HK-2 (cell line): ENCODE data around the gene DDX4.

Source experiments
- DNase-seq: peaks from one replicate; pipeline ENCODE4 v3.0.0-alpha.2; 2018; ENCODE audit not compliant: unreplicated experiment

The DDX4 gene

GRCh38 chr5:55821731-55822512 lies 84.1 kb downstream of the DDX4 start:
- DNase-seq: no peak

DNA sequence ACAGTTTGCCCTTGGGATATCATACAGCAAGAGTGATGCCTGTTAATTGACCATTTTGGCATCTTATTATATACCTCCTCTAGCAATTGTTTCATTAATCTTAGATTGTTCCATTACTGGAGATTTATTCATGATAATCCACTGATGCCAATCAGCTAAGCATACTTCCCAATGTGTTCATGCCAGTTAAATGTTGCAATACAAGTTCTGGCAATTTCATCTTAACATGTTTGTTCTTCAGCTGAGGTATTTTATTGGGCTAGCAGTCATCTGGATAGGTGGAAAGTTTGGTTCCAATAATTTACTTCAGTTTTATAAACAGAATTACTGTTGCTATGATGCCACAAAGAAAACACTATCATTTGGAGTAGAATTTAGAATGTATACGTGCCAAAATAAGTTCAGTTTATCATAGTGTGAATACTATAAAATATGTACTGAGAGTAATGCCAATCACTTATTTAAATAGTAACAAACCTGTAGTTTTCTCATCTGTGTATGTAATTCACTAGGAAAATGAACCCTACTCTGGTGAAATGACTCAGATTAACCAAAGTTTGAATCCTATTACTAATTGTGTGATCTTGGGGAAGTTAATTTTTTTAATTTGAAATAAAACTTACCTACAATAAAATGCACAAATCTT lies 85.4 kb downstream of the DDX4 start:
- DNase-seq: no peak

DNA sequence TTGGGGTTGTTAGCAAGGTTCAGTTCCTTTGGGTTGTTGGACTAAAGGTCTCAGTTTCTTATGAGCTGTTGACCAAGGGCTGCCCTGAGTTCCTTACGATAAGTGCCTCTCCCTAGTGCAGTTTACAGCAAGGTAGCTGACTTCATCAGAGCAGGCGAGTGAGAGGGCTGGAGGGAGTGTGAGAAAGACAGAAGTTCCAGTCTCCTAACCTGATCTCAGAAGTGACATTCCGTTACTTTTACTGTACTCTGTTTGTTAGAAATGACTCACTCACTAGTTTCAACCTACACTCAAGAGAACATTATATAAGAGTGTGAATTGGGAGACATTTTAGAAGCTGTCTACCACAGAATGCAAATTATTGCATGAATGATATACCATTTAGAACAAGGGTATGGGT lies 92.1 kb downstream of the DDX4 start:
- DNase-seq: no peak

DNA sequence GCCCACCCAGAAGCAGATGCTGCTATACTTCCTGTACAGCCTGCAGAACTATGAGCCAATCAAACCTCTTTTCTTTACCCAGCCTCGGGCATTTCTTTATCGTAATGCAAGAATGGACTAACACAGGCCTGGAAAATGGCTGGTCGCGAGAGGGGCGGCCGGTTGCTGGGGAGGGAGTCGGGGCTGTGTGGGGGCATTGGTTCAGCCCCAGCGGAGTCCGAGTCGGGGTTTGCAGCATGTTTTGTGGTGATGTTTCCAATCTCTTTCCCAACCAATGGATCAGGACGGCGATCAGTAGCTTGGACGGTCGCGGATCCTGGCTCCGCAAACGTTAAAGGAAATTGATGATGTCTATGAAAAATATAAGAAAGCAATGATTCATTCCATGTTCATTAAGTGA lies 94.6 kb downstream of the DDX4 start:
- no peak for DNase-seq

DNA sequence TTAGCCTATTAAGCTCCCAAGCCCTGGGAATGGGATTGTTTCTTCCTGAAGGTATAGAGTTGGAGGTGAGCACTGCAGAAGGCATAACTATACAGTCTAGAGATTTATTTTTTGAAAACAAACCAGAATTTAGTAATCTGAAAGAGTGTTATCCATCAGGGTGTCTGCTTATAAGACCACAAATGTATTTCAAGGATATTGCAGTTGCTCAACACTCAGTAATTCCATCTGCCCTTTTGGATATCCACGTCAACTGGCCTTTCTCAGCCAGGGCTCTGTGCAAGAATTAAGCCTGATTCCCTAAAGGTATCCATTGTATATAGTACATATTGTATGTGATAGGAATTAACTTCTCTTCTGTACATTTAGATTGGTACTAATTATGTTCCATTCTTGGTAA lies 98.3 kb downstream of the DDX4 start:
- DNase-seq: no peak

GRCh38 chr5:55841976-55842375 lies 104.1 kb downstream of the DDX4 start:
- DNase-seq: no peak

GRCh38 chr5:55847837-55848236 lies 110.0 kb downstream of the DDX4 start:
- no peak for DNase-seq

GRCh38 chr5:55848783-55849182 lies 110.9 kb downstream of the DDX4 start:
- DNase-seq: no peak

DNA sequence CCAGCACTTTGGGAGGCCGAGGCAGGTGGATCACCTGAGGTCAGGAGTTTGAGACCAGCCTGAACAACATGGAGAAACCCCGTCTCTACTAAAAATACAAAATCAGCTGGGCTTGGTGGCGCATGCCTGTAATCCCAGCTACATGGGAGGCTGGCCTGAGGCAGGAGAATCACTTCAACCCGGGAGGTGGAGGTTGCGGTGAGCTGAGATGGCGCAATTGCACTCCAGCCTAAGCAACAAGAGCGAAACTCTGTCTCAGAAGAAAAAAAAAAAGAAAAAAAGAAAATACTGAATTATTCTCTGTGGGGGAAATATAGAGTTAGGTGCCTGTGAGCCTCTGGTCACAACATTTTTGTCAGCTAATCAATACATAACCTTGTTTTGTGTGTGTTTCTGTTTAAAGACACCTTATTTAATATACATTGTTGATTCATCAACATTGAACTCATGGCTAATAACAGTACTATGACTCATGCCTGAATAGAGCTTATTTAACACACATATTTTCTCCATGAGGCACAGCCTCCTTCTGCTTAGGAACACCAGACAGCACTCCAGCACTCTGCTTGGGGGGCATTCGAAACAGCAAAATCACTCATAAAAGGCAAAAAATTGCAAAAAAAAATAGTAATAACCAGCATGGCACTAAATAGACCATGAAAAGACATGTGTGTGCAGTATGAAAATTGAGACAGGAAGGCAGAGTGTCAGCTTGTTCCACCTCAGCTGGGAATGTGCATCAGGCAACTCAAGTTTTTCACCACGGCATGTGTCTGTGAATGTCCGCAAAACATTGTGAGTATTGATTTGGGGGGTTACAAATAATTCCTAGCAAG lies 113.2 kb downstream of the DDX4 start, which contains the start of gene IL31RA:
IL31RA (plus strand) TSS at position 519 of the 836 bp plus-strand sequence; CDS start at position 733, 214 bp downstream.
- no peak for DNase-seq

- DNase-seq: no peak
Observed at GRCh38 chr5:55851675-55851979, 113.8 kb downstream of the DDX4 start.

GRCh38 chr5:55852503-55852902 lies 114.6 kb downstream of the DDX4 start:
- DNase-seq: no peak

DNA sequence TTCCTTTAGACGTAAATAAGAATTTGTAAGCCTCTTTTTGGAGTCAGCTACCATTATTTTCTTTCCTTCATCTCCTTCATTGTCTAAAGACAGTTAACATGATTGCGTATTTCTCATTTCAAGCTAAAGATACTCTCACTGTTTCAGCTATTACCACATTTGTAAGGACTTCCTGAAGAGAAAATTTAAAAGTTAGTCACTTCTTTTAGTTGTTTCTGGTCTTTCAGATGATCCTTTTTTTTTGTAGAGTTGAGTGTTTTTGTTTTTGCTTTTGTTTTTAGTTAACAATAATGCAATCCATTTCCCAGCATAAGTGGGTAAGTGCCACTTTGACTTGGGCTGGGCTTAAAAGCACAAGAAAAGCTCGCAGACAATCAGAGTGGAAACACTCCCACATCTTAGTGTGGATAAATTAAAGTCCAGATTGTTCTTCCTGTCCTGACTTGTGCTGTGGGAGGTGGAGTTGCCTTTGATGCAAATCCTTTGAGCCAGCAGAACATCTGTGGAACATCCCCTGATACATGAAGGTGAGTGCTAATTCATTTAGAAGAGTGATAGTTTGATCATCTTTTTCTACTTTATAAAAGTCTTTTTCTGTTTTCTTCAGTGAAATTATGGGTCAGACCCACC lies 115.3 kb downstream of the DDX4 start:
- DNase-seq: no peak

GRCh38 chr5:55853818-55854217 lies 116.0 kb downstream of the DDX4 start:
- no peak for DNase-seq

- no peak for DNase-seq
Observed at GRCh38 chr5:55855509-55855908, 117.6 kb downstream of the DDX4 start.

DNA sequence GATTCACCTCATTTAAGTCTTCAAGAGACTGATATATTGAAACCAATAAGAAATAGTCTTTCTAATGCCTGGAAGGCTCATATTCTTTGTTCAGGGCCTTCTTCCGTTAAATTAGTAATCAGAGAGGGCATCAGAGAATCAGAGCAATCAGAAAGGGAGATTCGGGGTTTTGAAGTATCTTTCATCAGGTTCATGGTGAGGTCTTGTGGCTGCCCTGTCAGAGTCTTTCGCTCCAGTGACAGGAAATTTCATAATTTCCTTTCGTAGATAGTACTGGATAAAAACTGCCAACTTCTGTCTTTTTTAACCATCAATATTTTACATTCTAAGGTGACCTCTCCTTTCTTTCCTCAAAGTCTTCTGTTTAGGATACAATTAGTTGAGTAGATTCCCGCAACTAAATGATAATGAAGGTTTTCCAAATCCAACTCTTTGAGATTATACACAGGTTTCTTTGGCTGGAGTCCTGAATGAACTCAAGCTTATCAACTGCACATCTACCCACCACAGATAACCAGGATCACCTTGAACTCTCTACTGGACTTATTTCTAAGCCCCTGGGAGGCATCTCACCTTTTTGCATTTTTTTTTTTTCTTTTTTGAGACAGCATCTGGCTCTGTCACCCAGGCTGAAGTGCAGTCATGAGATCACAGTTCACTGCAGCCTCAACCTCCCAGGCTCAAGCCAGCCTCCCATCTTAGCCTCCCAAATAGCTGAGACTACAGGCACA lies 118.8 kb downstream of the DDX4 start:
- DNase-seq: no peak

DNA sequence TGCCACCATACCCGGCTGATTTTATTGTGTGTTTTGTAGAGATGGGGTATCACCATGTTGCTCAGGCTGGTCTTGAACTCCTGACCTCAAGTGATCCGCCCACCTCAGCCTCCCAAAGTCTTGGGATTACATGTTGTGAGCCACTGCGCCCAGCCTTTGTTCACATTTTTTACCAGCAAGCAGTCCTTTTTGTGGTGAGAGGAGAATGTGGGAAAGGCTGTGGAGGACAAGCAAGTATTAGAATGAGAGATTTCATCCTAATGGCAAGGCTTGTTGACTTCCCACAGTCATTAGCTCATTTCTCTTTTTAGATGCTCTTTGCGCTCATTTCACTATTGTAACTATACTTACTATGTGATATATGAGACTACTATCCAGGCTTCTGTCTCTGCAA lies 119.4 kb downstream of the DDX4 start:
- DNase-seq: no peak

DNA sequence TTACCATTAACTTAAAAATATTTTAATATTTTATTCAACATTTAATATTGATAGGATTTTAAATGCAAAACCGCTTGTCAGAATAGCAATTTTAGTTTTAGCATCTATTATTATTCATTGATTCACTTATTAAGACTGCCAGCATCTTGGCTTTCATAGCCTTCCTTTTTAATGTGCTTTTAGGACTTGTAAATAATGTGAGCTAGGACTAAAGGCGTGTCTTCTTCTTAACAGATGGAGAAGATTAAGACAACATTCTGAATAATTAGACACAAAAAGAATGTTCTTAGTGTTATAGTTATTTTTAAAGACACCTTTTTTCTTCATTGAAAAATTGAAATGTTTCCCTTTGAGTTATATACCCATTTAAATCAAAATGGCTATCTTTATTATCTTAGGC lies 120.2 kb downstream of the DDX4 start:
- DNase-seq: no peak

- DNase-seq: no peak
Observed at GRCh38 chr5:55860288-55860687, 122.4 kb downstream of the DDX4 start.

DNA sequence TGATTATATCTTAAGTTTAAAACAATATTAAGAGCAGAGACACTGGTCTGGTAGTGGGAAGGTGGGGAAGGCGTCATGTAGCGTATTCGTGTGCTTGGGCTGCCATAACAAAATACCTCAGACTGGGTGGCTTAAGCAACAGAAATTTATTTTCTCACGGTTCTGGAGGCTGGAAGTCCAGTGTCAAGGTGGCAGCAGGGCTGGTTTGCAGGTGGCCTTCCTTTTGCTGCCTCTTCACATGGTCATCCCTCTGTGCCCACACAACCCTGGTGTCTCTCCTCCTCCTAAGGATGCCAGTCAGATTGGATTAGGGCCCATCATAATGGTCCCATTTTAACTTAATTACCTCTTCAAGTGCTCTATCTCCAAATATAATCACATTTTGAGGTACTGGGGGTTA lies 122.8 kb downstream of the DDX4 start:
- DNase-seq: no peak

DNA sequence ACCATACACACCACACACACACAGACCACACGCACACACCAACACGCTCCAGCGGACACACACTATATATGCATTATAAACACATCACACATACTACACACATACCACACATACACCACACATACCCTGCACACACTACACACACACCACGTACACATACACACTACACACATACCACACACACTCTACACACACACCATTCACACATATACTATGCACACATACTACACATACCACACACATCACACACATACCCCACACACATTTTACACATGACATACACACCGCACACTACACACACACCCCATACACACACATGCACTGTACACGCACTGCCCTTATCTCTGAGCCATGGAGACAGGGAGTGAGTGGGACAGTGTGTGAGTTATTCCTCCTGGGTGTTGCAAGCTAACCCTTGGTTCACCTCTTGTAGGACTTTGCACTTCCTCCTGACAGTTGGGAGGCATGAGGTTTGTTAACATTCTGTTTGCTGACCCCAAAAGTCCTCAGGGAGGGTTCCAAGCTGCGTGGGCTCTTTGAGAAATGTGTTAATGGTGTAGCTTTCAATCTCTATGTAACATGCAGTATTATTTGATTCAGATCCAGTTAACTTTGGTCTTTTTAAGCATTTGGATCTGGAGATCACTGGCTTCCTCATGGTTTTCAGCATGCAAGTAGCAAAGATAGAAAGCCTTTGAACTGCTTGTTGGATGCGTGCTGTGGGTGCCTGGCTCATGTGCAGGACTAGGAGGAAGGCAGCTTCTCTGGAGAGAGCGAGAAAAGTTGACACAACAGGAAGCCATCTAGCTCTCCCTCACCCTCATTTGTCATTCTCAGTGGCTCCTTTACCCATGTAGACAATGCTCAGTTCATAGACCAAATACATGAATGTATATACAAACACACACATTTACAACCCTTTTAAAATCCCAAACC lies 127.0 kb downstream of the DDX4 start:
- DNase-seq: no peak

GRCh38 chr5:55865831-55866230 lies 128.0 kb downstream of the DDX4 start:
- no peak for DNase-seq
